DND-41 (cell line): Measurements from ENCODE around the gene SCNN1A.
A peak's percentile ranks its signal among the peaks of the same experiment; 100 is the strongest.

Experiments
- ATAC-seq: fragments of 200-7000 bp; cut with Tn5 transposase; 3 replicates; pipeline ENCODE4 v1.9.1; 2021; ENCODE audit warnings: low read depth; ENCODE audit not compliant: insufficient read depth
- DNase-seq: peaks from one replicate; pipeline ENCODE4 v3.0.0-alpha.2; 2020
- H2AFZ ChIP-seq: 2 replicates; pipeline ENCODE4 v1.6.0; 2012; ENCODE audit warnings: low read depth, low read length
- H3K27ac ChIP-seq: 2 replicates; pipeline ENCODE4 v1.5.1; 2012; ENCODE audit warnings: low read length, inconsistent platforms
- H3K27me3 ChIP-seq: fragments of 200-600 bp; sonication (generic); 2 replicates; pipeline ENCODE4 v1.6.0; 2012; ENCODE audit warnings: low read length, mild to moderate bottlenecking, inconsistent platforms; ENCODE audit not compliant: insufficient read depth, poor library complexity
- H3K36me3 ChIP-seq: 2 replicates; pipeline ENCODE4 v1.5.1; 2012; ENCODE audit warnings: low read length, inconsistent platforms; ENCODE audit not compliant: insufficient read depth
- H3K4me1 ChIP-seq: 2 replicates; pipeline ENCODE4 v1.5.1; 2012; ENCODE audit warnings: mild to moderate bottlenecking, low read length; ENCODE audit not compliant: insufficient read depth
- H3K4me2 ChIP-seq: 2 replicates; pipeline ENCODE4 v1.6.0; 2012; ENCODE audit warnings: mild to moderate bottlenecking, moderate library complexity, low read length, inconsistent platforms; ENCODE audit not compliant: insufficient read depth
- H3K4me3 ChIP-seq, 2 experiments: fragments of 200-600 bp in 1 of 2; shearing (Covaris generic) in 1 of 2; 2 replicates each; pipeline ENCODE4 v1.5.1; 2012 to 2016; ENCODE audit warnings: inconsistent platforms in 2 of 2, low read length in 2 of 2, mild to moderate bottlenecking in 2 of 2, low read depth in 1 of 2, moderate library complexity in 1 of 2
- H3K79me2 ChIP-seq: 2 replicates; pipeline ENCODE4 v1.6.0; 2012; ENCODE audit warnings: low read length, inconsistent platforms; ENCODE audit not compliant: insufficient read depth
- H3K9ac ChIP-seq: 2 replicates; pipeline ENCODE4 v1.6.0; 2012; ENCODE audit warnings: low read depth, mild to moderate bottlenecking, inconsistent platforms, low read length, moderate library complexity
- H3K9me3 ChIP-seq: 2 replicates; pipeline ENCODE4 v1.5.1; 2012; ENCODE audit warnings: low read length, moderate library complexity, mild to moderate bottlenecking, inconsistent platforms; ENCODE audit not compliant: insufficient read depth, severe bottlenecking
- H4K20me1 ChIP-seq: 2 replicates; pipeline ENCODE4 v1.6.0; 2012; ENCODE audit warnings: low read length; ENCODE audit not compliant: insufficient read depth
- CTCF ChIP-seq: IDR thresholded peaks from 2 replicates; pipeline ENCODE4 v1.5.1; 2012; ENCODE audit warnings: borderline replicate concordance, low read length, moderate library complexity, mild to moderate bottlenecking; ENCODE audit not compliant: poor library complexity, severe bottlenecking; ENCODE audit errors: extremely low read depth
- EZH2 ChIP-seq: IDR thresholded peaks from 3 replicates; pipeline ENCODE4 v1.6.1; 2012; ENCODE audit warnings: borderline replicate concordance, low read depth, mild to moderate bottlenecking, moderate library complexity, low read length, inconsistent platforms; ENCODE audit not compliant: severe bottlenecking

Gene SCNN1A

GRCh38 chr12:6423267-6424007 is 48.1 kb upstream of the SCNN1A start:
- Histone ChIP-seq H3K4me3 (no peak overlapping the region), H3K4me2 (peak overlapping the region; percentile 5; the same call in 1 of the 2 replicates), H4K20me1 (no peaks in the 10 kb centered on the region), H3K79me2 (no peaks in the 10 kb centered on the region), H3K4me1 (peaks cover 18% of the 10 kb centered on the region), H3K27me3 (no peaks in the 10 kb centered on the region), H3K9ac (peak overlapping the region; percentile 14), H3K36me3 (no peaks in the 10 kb centered on the region), H3K27ac (peak overlapping the region; percentile 54), H2AFZ (peak overlapping the region; percentile 54), H3K9me3 (no peaks in the 10 kb centered on the region)
- peak; percentile 99 for ATAC-seq
- TF ChIP-seq CTCF (peak; percentile 98), EZH2 (no peak)
- peak; percentile 85 for DNase-seq

- no peak for TF ChIP-seq EZH2
- TF ChIP-seq CTCF, result no peak
- peaks cover 3% of the 10 kb centered on the region for H3K27me3 ChIP-seq
- H3K4me2 ChIP-seq, result no peak overlapping the region
- H3K9ac ChIP-seq, result no peak overlapping the region
- no peak for ATAC-seq
- H4K20me1 ChIP-seq, result no peaks in the 10 kb centered on the region
- no peaks in the 10 kb centered on the region for H3K36me3 ChIP-seq
- H3K9me3 ChIP-seq, result no peaks in the 10 kb centered on the region
- no peak overlapping the region for H3K4me3 ChIP-seq
- H3K4me1 ChIP-seq, result peaks cover 10% of the 10 kb centered on the region
- DNase-seq, result no peak
- no peak overlapping the region for H3K27ac ChIP-seq
- no peaks in the 10 kb centered on the region for H3K79me2 ChIP-seq
- H2AFZ ChIP-seq, result no peak overlapping the region
Observed at GRCh38 chr12:6420364-6420763, 45.0 kb upstream of the SCNN1A start.

GRCh38 chr12:6418796-6419195 is 43.4 kb upstream of the SCNN1A start:
- no peak overlapping the region for H3K4me3 ChIP-seq
- ATAC-seq (no peak), DNase-seq (no peak)
- no peaks in the 10 kb centered on the region for H3K36me3 ChIP-seq
- H4K20me1 ChIP-seq, result no peaks in the 10 kb centered on the region
- H3K27me3 ChIP-seq, result peaks cover 3% of the 10 kb centered on the region
- no peak overlapping the region for H3K4me2 ChIP-seq
- no peaks in the 10 kb centered on the region for H3K9me3 ChIP-seq
- no peaks in the 10 kb centered on the region for H3K79me2 ChIP-seq
- H3K27ac ChIP-seq, result no peak overlapping the region
- H3K9ac ChIP-seq, result no peak overlapping the region
- peaks cover 7% of the 10 kb centered on the region for H3K4me1 ChIP-seq
- no peak overlapping the region for H2AFZ ChIP-seq
- TF ChIP-seq CTCF (no peak), EZH2 (no peak)
